Measurements from ENCODE around the gene CCDC88B.
A peak's percentile ranks its signal among the peaks of the same experiment; 100 is the strongest.

CCDC88B gene

DNA sequence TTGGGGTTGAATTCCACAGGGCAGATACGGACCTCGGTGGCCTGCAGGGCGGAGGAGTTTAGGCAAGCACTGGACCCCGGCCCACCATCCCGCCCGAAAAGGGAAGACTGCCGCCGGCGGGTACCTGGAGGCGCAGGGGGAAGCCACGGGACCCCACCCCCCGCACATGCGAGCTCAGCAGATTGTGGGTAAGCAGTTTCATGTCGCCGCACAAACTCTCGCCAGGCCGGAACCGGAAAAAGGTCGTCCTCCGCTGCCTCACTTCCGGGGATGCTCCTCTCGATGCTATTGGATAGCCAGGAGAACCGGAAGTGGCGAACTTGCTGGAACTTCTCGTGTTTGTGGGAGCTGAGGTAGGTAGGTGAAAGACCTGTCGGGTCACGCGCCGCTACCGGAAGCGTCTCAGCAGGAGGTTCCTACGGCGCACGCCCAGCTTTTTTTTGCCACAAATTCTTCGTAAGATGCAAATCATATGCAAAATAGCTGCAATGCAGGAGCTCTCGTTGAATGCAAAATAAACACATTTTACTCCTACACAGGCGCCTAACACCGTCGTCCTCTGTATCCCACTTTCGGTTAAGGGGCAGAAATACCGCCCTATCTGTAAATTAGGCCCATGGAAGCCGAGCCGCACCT lies 22.6 kb upstream of the CCDC88B start, which contains the start of gene TRMT112:
TRMT112 (minus strand) TSS at position 235 of the 636 bp plus-strand sequence; CDS start at position 202, 33 bp downstream.
- peaks cover 35% of the 10 kb centered on the region for H3K4me1 Mint-ChIP-seq
- no peaks in the 10 kb centered on the region for H3K9me3 Mint-ChIP-seq
- H3K4me3 Mint-ChIP-seq = peak within 1 kb of the TSS; percentile 94
- H3K27me3 Mint-ChIP-seq (ENCODE audit: low read depth, poor library complexity) = no peaks in the 10 kb centered on the region
- H3K36me3 Mint-ChIP-seq (ENCODE audit: low read depth) = peaks cover 16% of the 10 kb centered on the region
- peak; percentile 85 for DNase-seq
- TF ChIP-seq, protein P1, sequence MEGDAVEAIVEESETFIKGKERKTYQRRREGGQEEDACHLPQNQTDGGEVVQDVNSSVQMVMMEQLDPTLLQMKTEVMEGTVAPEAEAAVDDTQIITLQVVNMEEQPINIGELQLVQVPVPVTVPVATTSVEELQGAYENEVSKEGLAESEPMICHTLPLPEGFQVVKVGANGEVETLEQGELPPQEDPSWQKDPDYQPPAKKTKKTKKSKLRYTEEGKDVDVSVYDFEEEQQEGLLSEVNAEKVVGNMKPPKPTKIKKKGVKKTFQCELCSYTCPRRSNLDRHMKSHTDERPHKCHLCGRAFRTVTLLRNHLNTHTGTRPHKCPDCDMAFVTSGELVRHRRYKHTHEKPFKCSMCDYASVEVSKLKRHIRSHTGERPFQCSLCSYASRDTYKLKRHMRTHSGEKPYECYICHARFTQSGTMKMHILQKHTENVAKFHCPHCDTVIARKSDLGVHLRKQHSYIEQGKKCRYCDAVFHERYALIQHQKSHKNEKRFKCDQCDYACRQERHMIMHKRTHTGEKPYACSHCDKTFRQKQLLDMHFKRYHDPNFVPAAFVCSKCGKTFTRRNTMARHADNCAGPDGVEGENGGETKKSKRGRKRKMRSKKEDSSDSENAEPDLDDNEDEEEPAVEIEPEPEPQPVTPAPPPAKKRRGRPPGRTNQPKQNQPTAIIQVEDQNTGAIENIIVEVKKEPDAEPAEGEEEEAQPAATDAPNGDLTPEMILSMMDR (IDR thresholded peaks at IDR 0.05) = no peak
- peak within 1 kb of the TSS; percentile 100 for H3K27ac Mint-ChIP-seq

DNA sequence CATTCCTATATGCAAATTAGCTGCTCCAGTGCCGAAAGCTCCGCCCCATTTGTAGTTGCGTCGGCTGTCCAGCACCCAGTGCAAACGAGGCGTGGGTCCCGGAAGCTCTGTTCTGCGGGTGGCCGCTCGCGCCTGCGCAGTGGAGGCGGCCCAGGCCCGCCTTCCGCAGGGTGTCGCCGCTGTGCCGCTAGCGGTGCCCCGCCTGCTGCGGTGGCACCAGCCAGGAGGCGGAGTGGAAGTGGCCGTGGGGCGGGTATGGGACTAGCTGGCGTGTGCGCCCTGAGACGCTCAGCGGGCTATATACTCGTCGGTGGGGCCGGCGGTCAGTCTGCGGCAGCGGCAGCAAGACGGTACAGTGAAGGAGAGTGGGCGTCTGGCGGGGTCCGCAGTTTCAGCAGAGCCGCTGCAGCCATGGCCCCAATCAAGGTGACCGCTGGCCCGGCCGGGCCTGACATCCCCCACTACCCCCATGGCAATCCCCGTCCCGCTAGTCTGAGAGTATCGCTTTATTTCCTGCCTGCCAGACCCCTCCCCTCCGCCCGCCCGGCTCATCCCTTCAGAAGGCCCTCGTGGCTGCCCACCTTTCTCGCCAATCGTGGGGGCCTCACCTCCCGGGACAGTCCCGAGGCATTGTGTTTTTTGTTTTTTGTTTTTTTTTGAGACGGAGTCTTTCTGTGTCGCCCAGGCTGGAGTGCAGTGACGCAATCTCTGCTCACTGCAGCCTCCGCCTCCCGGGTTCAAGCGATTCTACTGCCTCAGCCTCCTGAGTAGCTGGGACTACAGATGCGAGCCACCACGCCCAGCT lies 21.8 kb upstream of the CCDC88B start, which contains the start of gene PRDX5:
PRDX5 (plus strand) TSS at position 161 of the 805 bp plus-strand sequence; CDS start at position 256, 95 bp downstream.
- Mint-ChIP-seq H3K27ac (peak within 1 kb of the TSS; percentile 100), H3K36me3 (ENCODE audit: low read depth) (peaks cover 16% of the 10 kb centered on the region), H3K27me3 (ENCODE audit: low read depth, poor library complexity) (no peaks in the 10 kb centered on the region), H3K4me3 (peak within 1 kb of the TSS; percentile 94), H3K4me1 (peaks cover 41% of the 10 kb centered on the region), H3K9me3 (no peaks in the 10 kb centered on the region)
- TF ChIP-seq, protein P1 (IDR thresholded peaks at IDR 0.05) = no peak
- DNase-seq = peak; percentile 91

DNA sequence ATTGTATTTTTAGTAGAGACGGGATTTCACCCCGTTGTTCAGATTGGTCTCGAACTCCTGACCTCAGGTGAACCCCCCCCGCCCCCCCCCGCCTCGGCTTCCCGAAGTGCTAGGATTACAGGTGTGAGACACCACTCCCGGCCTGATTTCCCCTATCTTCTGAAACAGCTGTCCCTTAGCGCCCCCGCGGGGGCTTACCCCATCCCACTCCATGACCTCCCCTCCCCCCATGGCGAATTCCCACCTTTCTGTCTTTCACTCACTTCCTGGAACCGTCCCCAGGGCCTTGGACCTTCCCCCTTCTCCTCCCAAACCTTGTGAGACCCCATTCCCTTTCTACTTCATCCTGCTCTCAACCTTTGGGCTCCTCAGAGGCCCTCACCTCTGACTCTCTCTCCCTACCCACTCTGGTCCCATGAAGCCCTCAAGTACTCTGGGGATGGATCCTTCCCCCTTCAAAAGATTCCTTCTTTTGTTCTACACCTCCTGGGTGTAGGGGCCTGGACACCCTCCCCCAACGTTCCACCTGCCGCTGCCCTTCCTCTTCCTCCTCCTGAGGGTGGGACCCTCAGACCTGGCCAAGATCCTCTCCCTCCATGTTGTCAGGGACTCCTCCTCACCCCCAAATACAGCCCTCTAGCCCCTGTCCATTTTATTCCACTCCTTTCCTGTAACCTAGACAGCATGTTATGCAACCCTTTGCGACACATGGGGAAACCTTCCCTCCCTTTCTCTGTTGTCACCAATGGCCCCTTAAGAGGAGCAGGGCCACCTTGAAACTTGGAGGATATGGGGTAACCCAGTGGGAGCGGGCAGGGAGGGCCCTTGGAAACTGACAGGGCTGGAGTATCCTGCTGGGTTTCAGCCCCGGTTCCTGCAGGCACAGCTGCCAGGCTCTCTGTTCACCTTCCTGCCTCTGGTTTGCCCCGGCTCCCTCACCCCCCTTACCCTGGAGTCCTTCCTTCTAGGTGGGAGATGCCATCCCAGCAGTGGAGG lies 20.9 kb upstream of the CCDC88B start:
- Mint-ChIP-seq H3K27ac (peak overlapping the region; percentile 97), H3K9me3 (no peaks in the 10 kb centered on the region), H3K36me3 (ENCODE audit: low read depth) (peaks cover 16% of the 10 kb centered on the region), H3K4me3 (peak overlapping the region; percentile 94), H3K4me1 (peaks cover 50% of the 10 kb centered on the region), H3K27me3 (ENCODE audit: low read depth, poor library complexity) (no peaks in the 10 kb centered on the region)
- TF ChIP-seq, protein P1 (IDR thresholded peaks at IDR 0.05) = no peak
- no peak for DNase-seq

DNA sequence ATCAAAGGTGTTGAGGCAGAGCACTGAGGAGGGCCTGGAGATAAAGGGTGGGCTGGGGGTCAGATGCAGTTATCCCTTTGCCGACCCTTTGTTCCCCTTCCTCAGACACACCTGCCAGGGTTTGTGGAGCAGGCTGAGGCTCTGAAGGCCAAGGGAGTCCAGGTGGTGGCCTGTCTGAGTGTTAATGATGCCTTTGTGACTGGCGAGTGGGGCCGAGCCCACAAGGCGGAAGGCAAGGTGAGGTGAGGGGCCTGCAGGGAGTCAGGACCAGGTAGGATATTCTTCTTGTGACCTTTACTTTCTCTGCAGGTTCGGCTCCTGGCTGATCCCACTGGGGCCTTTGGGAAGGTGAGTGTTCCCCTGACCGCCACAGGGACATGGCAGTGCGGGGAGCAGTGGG lies 19.4 kb upstream of the CCDC88B start:
- TF ChIP-seq, protein P1 (IDR thresholded peaks at IDR 0.05) = no peak
- Mint-ChIP-seq H3K9me3 (no peaks in the 10 kb centered on the region), H3K36me3 (ENCODE audit: low read depth) (peaks cover 11% of the 10 kb centered on the region), H3K27ac (peak overlapping the region; percentile 40), H3K4me3 (no peak overlapping the region), H3K4me1 (peaks cover 50% of the 10 kb centered on the region), H3K27me3 (ENCODE audit: low read depth, poor library complexity) (no peaks in the 10 kb centered on the region)
- no peak for DNase-seq

DNA sequence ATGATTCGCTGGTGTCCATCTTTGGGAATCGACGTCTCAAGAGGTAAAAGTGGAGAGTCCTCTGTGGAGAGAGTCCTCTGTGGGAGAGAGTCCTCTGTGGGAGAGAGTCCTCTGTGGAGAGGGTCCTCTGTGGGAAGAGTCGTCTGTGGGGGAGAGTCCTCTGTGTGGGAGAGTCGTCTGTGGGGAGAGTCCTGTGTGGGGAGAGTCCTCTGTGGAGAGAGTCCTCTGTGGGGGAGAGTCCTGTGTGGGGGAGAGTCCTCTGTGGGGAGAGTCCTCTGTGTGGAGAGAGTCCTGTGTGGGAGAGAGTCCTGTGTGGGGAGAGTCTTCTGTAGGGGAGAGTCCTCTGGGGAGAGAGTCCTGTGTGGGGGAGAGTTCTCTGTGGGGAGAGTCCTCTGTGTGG lies 19.0 kb upstream of the CCDC88B start:
- peaks cover 50% of the 10 kb centered on the region for H3K4me1 Mint-ChIP-seq
- DNase-seq = no peak
- TF ChIP-seq, protein P1 (IDR thresholded peaks at IDR 0.05) = no peak
- no peaks in the 10 kb centered on the region for H3K27me3 Mint-ChIP-seq (ENCODE audit: low read depth, poor library complexity)
- H3K9me3 Mint-ChIP-seq = no peaks in the 10 kb centered on the region
- H3K27ac Mint-ChIP-seq = peak overlapping the region; percentile 40
- peak overlapping the region; percentile 6 for H3K4me3 Mint-ChIP-seq
- H3K36me3 Mint-ChIP-seq (ENCODE audit: low read depth) = peaks cover 11% of the 10 kb centered on the region

Measured in nephron progenitor cell (in vitro differentiated cells).